GM18867 (cell line): Measurements from ENCODE around the gene CDH4.

Experiments
- ATAC-seq: cut with Tn5 transposase; IDR thresholded peaks from one replicate; pipeline ENCODE4 v1.9.1; 2021; ENCODE audit warnings: mild to moderate bottlenecking, moderate library complexity; ENCODE audit not compliant: unreplicated experiment

The CDH4 gene

GRCh38 chr20:61640131-61640870 is 388.2 kb downstream of the CDH4 start:
- no peak for ATAC-seq

- no peak for ATAC-seq
Measured at GRCh38 chr20:61640871-61641245, 388.8 kb downstream of the CDH4 start.

- no peak for ATAC-seq
Measured at GRCh38 chr20:61643656-61644377, 391.8 kb downstream of the CDH4 start.

GRCh38 chr20:61644378-61645076 is 392.5 kb downstream of the CDH4 start:
- ATAC-seq = no peak

GRCh38 chr20:61645732-61646131 is 393.7 kb downstream of the CDH4 start:
- ATAC-seq = no peak

- no peak for ATAC-seq
Measured at GRCh38 chr20:61646453-61646852, 394.4 kb downstream of the CDH4 start.

GRCh38 chr20:61646986-61647385 is 394.9 kb downstream of the CDH4 start:
- no peak for ATAC-seq

- ATAC-seq = no peak
Measured at GRCh38 chr20:61647702-61648101, 395.6 kb downstream of the CDH4 start.

- ATAC-seq = no peak
Measured at GRCh38 chr20:61649105-61649859, 397.2 kb downstream of the CDH4 start.

- ATAC-seq = no peak
Measured at GRCh38 chr20:61649860-61650162, 397.8 kb downstream of the CDH4 start.

GRCh38 chr20:61650912-61651733 is 399.1 kb downstream of the CDH4 start:
- ATAC-seq = no peak

GRCh38 chr20:61652146-61652545 is 400.1 kb downstream of the CDH4 start:
- no peak for ATAC-seq

- ATAC-seq = no peak
Measured at GRCh38 chr20:61654726-61655125, 402.7 kb downstream of the CDH4 start.

GRCh38 chr20:61655591-61655990 is 403.5 kb downstream of the CDH4 start:
- ATAC-seq = no peak

- ATAC-seq = no peak
Measured at GRCh38 chr20:61656198-61656597, 404.1 kb downstream of the CDH4 start.

- no peak for ATAC-seq
Measured at GRCh38 chr20:61657721-61658377, 405.8 kb downstream of the CDH4 start.

GRCh38 chr20:61658563-61658962 is 406.5 kb downstream of the CDH4 start:
- ATAC-seq = no peak

GRCh38 chr20:61659246-61659993 is 407.4 kb downstream of the CDH4 start:
- ATAC-seq = no peak

GRCh38 chr20:61659994-61660346 is 407.9 kb downstream of the CDH4 start:
- no peak for ATAC-seq
